Parathyroid adenoma (tissue), 2 donors: ENCODE measurements around the gene SARDH.

ENCODE experiments used
- H2AFZ ChIP-seq: fragments of 300-600 bp; sonication (generic); one replicate; pipeline ENCODE4 v1.7.0; 2017; ENCODE audit warnings: antibody characterized with exemption, mild to moderate bottlenecking
- H3K27ac ChIP-seq: fragments of 300-600 bp; sonication (generic); one replicate; pipeline ENCODE4 v1.7.0; 2017
- H3K27me3 ChIP-seq: fragments of 300-600 bp; sonication (generic); one replicate; pipeline ENCODE4 v1.7.0; 2017; ENCODE audit warnings: low read length; ENCODE audit not compliant: control insufficient read depth, insufficient read depth
- H3K36me3 ChIP-seq: fragments of 300-600 bp; sonication (generic); one replicate; pipeline ENCODE4 v1.7.0; 2017; ENCODE audit warnings: low read length; ENCODE audit not compliant: control insufficient read depth, insufficient read depth
- H3K4me1 ChIP-seq: fragments of 300-600 bp; sonication (generic); one replicate; pipeline ENCODE4 v1.7.0; 2017; ENCODE audit warnings: control low read depth
- H3K4me2 ChIP-seq: fragments of 300-600 bp; sonication (generic); one replicate; pipeline ENCODE4 v1.7.0; 2017; ENCODE audit warnings: low read length
- H3K4me3 ChIP-seq: fragments of 300-600 bp; sonication (generic); one replicate; pipeline ENCODE4 v1.7.0; 2017; ENCODE audit warnings: low read depth, low read length
- H3K79me2 ChIP-seq: fragments of 300-600 bp; sonication (generic); one replicate; pipeline ENCODE4 v1.7.0; 2017; ENCODE audit warnings: control low read depth
- H3K9ac ChIP-seq: fragments of 300-600 bp; sonication (generic); one replicate; pipeline ENCODE4 v1.7.0; 2017; ENCODE audit warnings: mild to moderate bottlenecking
- H3K9me3 ChIP-seq: fragments of 300-600 bp; sonication (generic); one replicate; pipeline ENCODE4 v1.7.0; 2017; ENCODE audit warnings: low read length; ENCODE audit not compliant: control insufficient read depth
- TF ChIP-seq, protein P1 (sequence below): fragments of 300-600 bp; sonication (generic); IDR thresholded peaks from one replicate; pipeline ENCODE4 v1.7.0; 2017; ENCODE audit warnings: antibody characterized with exemption, mild to moderate bottlenecking
- donor health status: primary hyperparathyroidism.

SARDH gene

DNA sequence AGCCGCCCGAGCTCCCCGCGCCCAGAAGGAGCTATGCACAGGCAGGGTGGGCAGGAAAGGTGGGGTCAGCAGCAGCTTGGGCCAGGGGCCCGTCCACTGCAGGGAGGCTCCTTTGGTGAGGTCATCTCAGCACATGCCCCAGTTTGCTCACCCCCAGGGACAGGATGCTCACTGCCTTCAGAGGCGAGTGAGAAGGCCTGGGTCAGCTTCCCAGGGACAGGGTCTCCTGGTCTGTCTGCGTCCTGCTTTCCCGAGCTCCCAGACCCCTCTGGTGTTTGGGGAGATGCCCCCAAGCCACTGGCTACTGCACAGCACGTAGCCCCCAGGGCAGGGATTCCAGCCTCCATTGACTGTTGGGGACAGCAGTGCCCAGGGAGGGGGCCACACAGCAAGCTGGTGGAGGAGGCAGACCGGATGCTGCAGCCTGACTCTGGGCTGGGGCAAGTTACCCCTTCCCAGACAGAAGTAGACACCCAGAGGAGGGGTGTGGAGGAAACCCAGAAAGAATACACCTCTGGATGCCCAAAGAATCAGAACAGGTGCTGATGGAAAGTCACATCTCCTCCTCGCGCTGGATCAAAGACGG, 581 bp upstream of the SARDH start:
- Histone ChIP-seq H3K27ac (no peak overlapping the region), H3K4me1 (no peaks in the 10 kb centered on the region), H3K9ac (no peak overlapping the region), H3K4me3 (no peak overlapping the region), H3K36me3 (no peaks in the 10 kb centered on the region), H2AFZ (peak overlapping the region; percentile 51), H3K9me3 (no peaks in the 10 kb centered on the region), H3K4me2 (peak overlapping the region; percentile 35), H3K79me2 (no peaks in the 10 kb centered on the region), H3K27me3 (no peaks in the 10 kb centered on the region)
- TF ChIP-seq, protein P1, sequence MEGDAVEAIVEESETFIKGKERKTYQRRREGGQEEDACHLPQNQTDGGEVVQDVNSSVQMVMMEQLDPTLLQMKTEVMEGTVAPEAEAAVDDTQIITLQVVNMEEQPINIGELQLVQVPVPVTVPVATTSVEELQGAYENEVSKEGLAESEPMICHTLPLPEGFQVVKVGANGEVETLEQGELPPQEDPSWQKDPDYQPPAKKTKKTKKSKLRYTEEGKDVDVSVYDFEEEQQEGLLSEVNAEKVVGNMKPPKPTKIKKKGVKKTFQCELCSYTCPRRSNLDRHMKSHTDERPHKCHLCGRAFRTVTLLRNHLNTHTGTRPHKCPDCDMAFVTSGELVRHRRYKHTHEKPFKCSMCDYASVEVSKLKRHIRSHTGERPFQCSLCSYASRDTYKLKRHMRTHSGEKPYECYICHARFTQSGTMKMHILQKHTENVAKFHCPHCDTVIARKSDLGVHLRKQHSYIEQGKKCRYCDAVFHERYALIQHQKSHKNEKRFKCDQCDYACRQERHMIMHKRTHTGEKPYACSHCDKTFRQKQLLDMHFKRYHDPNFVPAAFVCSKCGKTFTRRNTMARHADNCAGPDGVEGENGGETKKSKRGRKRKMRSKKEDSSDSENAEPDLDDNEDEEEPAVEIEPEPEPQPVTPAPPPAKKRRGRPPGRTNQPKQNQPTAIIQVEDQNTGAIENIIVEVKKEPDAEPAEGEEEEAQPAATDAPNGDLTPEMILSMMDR = no peak

DNA sequence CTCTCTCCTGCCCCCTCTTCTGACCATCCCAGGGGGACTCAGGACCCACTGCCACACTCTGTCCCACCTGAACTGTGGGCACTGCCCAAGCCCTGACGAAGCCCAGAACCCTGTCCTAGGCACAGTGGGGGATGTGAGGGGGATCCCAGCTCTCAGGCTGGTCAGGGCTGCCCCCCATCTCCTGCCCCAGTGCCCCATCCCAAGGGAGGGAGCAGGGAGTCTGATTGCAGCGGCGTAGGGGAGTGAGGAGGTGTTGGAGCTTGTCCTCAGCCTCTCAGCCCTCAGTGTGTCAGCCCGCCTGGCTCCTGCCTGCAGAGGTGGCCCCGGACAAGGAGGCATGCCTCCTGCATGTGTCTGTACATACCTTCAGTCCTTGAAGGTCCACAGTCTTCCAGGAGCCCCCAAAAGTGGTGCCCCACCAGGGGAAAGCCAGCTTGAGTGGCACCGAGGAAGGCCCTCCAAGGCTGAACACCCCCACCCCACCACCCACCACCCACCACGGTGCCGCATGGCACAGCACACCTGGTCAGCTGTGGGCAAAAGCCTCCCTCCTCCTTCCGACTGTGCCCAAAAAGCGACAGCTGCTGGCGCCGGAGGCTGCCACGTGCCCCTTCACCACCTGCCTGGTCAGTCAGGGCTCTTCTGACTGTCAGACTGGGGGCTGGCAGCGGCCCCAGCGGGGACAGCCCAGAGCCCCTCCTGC, 930 bp downstream of the SARDH start:
- Histone ChIP-seq H3K27ac (no peak overlapping the region), H3K4me1 (no peaks in the 10 kb centered on the region), H3K4me2 (no peak overlapping the region), H3K4me3 (no peak overlapping the region), H3K9me3 (no peaks in the 10 kb centered on the region), H3K27me3 (no peaks in the 10 kb centered on the region), H3K79me2 (no peaks in the 10 kb centered on the region), H2AFZ (peak overlapping the region; percentile 51), H3K36me3 (no peaks in the 10 kb centered on the region), H3K9ac (no peak overlapping the region)
- TF ChIP-seq, protein P1 = no peak

DNA sequence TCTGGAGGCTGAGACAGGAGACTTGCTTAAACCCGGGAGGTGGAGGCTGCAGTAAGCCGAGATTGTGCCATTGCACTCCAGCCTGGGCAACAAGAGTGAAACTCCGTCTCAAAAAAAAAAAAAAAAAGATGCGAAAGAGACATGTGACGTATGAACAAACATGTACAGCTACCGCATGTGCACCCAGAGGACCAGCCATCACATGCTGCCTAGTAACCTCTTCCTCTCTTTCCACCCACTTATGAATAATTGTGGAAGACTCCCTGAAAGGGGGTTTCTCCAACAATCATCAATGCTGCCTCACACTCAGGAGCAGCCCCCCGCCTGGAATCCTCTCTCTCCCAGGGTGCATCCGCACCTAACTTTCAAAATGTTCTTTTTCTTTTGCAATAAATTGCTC, 2.2 kb downstream of the SARDH start:
- no peaks in the 10 kb centered on the region for H3K36me3 ChIP-seq
- no peak overlapping the region for H3K4me3 ChIP-seq
- H3K4me2 ChIP-seq = no peak overlapping the region
- no peaks in the 10 kb centered on the region for H3K79me2 ChIP-seq
- no peaks in the 10 kb centered on the region for H3K27me3 ChIP-seq
- no peaks in the 10 kb centered on the region for H3K9me3 ChIP-seq
- TF ChIP-seq, protein P1 = no peak
- no peak overlapping the region for H2AFZ ChIP-seq
- H3K9ac ChIP-seq = no peak overlapping the region
- no peaks in the 10 kb centered on the region for H3K4me1 ChIP-seq
- no peak overlapping the region for H3K27ac ChIP-seq

DNA sequence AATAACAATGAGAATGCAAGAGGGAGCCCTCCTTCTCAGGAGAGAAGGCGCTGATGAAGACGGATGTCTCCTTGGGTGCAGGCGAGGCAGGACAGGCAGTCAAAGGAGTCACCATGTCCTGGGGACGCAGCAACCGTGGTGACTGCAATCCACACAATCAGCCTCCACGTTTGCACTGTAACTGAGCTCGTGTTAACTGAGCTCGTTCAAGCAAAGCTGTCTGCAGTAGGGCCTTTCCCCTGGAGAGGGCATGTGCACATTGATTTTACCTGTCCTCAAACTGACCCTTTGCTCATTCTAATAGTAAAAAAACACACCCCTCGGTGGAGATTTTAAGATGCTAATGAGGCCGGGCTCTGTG, 2.8 kb downstream of the SARDH start:
- H3K36me3 ChIP-seq = no peaks in the 10 kb centered on the region
- TF ChIP-seq, protein P1 = no peak
- H3K4me1 ChIP-seq = no peaks in the 10 kb centered on the region
- no peaks in the 10 kb centered on the region for H3K27me3 ChIP-seq
- no peak overlapping the region for H3K9ac ChIP-seq
- H3K4me2 ChIP-seq = no peak overlapping the region
- H2AFZ ChIP-seq = no peak overlapping the region
- no peaks in the 10 kb centered on the region for H3K79me2 ChIP-seq
- no peak overlapping the region for H3K27ac ChIP-seq
- no peak overlapping the region for H3K4me3 ChIP-seq
- no peaks in the 10 kb centered on the region for H3K9me3 ChIP-seq
